Ishikawa (cell line): ENCODE results near the gene RBM24.

Source experiments
- EP300 ChIP-seq: IDR thresholded peaks from 2 replicates; pipeline ENCODE4 v1.6.1; 2012; ENCODE audit warnings: borderline replicate concordance
- TAF1 ChIP-seq: IDR thresholded peaks from 2 replicates; pipeline ENCODE4 v1.6.1; 2012; ENCODE audit warnings: low read depth, mild to moderate bottlenecking

- no peak for TF ChIP-seq EP300
- TF ChIP-seq TAF1 = no peak
These were observed 53.1 kb downstream of the RBM24 start for GRCh38 chr6:17334265-17334664.
